Heart right ventricle (tissue), 16 donors: ENCODE data around the gene FAM89A. TPM values are rescaled to one million over a fixed set of nuclear protein-coding genes. Genes with fewer than 3 reads are reported as not detected.

ENCODE experiments used
- ATAC-seq, 8 donors: fragments of 200-7000 bp; cut with Tn5 transposase; one replicate each; pipeline ENCODE4 v1.9.1; 2020; ENCODE audit warnings: mild to moderate bottlenecking in 8 of 8, moderate library complexity in 8 of 8, moderate number of reproducible peaks in 1 of 8
- DNase-seq, 2 donors: peaks; one replicate each; pipeline ENCODE4 v3.0.0-alpha.2; 2020
- H3K27ac ChIP-seq, 10 donors: fragments of 200-600 bp; sonication (generic) in 2 of 10; one replicate each; pipeline versions ENCODE4 v1.5.0 to v1.8.0; 2020 to 2022; ENCODE audit warnings: mild to moderate bottlenecking in 3 of 10
- H3K27me3 ChIP-seq, 7 donors: fragments of 200-600 bp; one replicate each; pipeline ENCODE4 v1.8.0; 2021 to 2022; ENCODE audit warnings: mild to moderate bottlenecking in 2 of 7
- H3K36me3 ChIP-seq, 9 donors: fragments of 200-600 bp; sonication (generic) in 1 of 9; one replicate each; pipeline versions ENCODE4 v1.5.0 to v1.8.0; 2020 to 2022; ENCODE audit warnings: mild to moderate bottlenecking in 2 of 9
- H3K4me1 ChIP-seq, 9 donors: fragments of 200-600 bp; sonication (generic) in 1 of 9; one replicate each; pipeline versions ENCODE4 v1.5.0 to v1.8.0; 2020 to 2022; ENCODE audit warnings: mild to moderate bottlenecking in 4 of 9
- H3K4me3 ChIP-seq, 10 donors: fragments of 200-600 bp; sonication (generic) in 2 of 10; one replicate each; pipeline versions ENCODE4 v1.5.0 to v1.8.0; 2020 to 2022; ENCODE audit warnings: mild to moderate bottlenecking in 7 of 10, moderate library complexity in 2 of 10
- H3K9me3 ChIP-seq, 11 donors: fragments of 200-600 bp in 10 of 11; sonication (generic) in 2 of 11; one replicate each; pipeline versions ENCODE4 v1.5.0 to v1.8.0; 2013 to 2022; ENCODE audit warnings: mild to moderate bottlenecking in 2 of 11, control low read depth in 1 of 11, moderate library complexity in 1 of 11
- WGBS, 2 donors: extraction: QIAGEN DNeasy Blood & Tissue Kit; methylation state at CpG; one replicate each; pipeline ENCODE4 v1.1.7; 2013; ENCODE audit warnings: inconsistent platforms in 1 of 2; 5-methylcytosine and 5-hydroxymethylcytosine counted together
- intact Hi-C, 10 donors: fragments of 100-400 bp; cut with DNase I; formaldehyde crosslinking; loops; one replicate each; pipeline versions ENCODE4 v1.11.1 to v1.14.2; 2022
- polyA plus RNA-seq, 2 donors: library from polyadenylated mRNA; stranded (reverse); fragments of 200-250 nt; gene quantifications; one replicate each; pipeline ENCODE4 v1.2.3, GENCODE V29; 2013
- total RNA-seq, 10 donors: library from RNA; stranded (reverse); fragmentation: NEBNext Ultra II Directional in 3 of 10; extraction: Animal tissue kit (Norgen Biotek cat#: 25700) in 3 of 10; gene quantifications; one replicate each; pipeline versions ENCODE4 v1.2.1 to v1.2.4, GENCODE V29; 2021 to 2023
- TF ChIP-seq, protein P1 (sequence below), 9 donors: fragments of 200-600 bp; sonication (generic) in 2 of 9; IDR thresholded peaks; one replicate each; pipeline versions ENCODE4 v1.5.0 to v1.8.0; 2021 to 2022; ENCODE audit warnings: antibody characterized with exemption in 9 of 9, mild to moderate bottlenecking in 5 of 9, moderate library complexity in 1 of 9
- donor health status: Arrhythmogenic right ventricular cardiomyopathy.
- donor health status: ischemic (EF 13 %, LVEDD 7.1; RV severe dilation, severe dysfunction).
- donor health status: healthy with polysubstance abuse.
- donor health status: DM: no; HTN: yes; CAD: no.
- donor health status: DM: no; HTN: no; CAD: no.
- donor health status: ischemic (EF 25% LVEDD 6.9; RV normal size, moderate dysfunction).
- donor health status: ischemic (EF 25% LVEDD 5.7; RV mildly dilated, moderate dysfunction).
- donor health status: healthy.
- donor health status: DM: yes; HTN: yes; CAD: no.
- donor health status: Ischemic cardiomyopathy.
- donor health status: ischemic (EF 35%, LVEDD 5.7; RV mildly dilated, moderate dysfunction).
- donor health status: nonischemic (EF 11% LVEDD 7.7; RV severe dilation, severe dysfunction).
- donor health status: DM: yes; HTN: yes; CAD: no.
- donor health status: PGD.
- donor health status: ischemic (EF 29% LVEDD 5.4; RV normal size, mild dysfunction).
- donor health status: nonischemic (EF 23%, LVEDD 6.1; RV moderate dilation, normal function).

FAM89A gene
- total and polyA plus RNA-seq, 12 donors = 4.1 to 14.3 (median 5.3) TPM

- intact Hi-C loops = no loop called here
Observed at GRCh38 chr1:230994860-230995259, 45.2 kb downstream of the FAM89A start.

DNA sequence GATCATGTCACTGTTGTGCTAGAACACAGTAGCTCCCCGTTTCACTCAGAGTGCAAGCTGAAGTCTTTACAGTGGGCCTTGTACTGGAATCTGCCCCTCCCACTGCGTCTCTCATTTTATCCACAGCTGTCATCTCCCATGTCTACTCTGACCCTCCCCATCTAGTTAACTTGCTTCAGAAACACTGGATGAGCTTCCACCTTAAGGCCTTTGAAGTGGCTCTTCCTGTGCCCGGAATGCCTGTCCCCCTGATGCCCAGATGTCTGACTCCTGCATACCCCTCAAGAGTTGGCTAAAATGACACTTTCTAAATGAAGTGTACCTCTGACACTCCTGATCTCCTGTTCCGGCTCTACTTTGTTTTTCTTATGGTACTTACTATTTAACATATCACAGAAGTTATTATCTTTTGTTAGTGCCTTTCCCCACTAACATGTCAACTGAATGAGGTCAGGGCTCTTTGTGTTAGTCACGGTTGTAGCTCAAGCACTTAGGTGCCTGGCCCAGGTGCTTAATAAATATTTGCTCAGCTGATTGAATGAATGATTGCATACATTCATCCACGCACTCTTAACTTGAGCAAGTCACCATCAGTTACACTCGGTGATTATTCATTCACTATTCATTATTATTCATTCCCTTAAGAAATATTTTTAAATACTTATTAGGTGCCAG, 47.8 kb downstream of the FAM89A start:
- 68 to 75% methylated on average over 7 of the region's 7 CpGs for WGBS, 2 donors
- TF ChIP-seq, protein P1, sequence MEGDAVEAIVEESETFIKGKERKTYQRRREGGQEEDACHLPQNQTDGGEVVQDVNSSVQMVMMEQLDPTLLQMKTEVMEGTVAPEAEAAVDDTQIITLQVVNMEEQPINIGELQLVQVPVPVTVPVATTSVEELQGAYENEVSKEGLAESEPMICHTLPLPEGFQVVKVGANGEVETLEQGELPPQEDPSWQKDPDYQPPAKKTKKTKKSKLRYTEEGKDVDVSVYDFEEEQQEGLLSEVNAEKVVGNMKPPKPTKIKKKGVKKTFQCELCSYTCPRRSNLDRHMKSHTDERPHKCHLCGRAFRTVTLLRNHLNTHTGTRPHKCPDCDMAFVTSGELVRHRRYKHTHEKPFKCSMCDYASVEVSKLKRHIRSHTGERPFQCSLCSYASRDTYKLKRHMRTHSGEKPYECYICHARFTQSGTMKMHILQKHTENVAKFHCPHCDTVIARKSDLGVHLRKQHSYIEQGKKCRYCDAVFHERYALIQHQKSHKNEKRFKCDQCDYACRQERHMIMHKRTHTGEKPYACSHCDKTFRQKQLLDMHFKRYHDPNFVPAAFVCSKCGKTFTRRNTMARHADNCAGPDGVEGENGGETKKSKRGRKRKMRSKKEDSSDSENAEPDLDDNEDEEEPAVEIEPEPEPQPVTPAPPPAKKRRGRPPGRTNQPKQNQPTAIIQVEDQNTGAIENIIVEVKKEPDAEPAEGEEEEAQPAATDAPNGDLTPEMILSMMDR (IDR thresholded peaks at IDR 0.05) = no peak
- ATAC-seq = no peak
- intact Hi-C loops = no loop called here
- Histone ChIP-seq H3K27me3 (no peaks in the 10 kb centered on the region), H3K27ac (no peak overlapping the region), H3K4me3 (no peak overlapping the region), H3K36me3 (peaks cover 0 to 87% (median 45%) of the 10 kb centered on the region in 9 donors), H3K4me1 (peaks cover 0 to 10% (median 0%) of the 10 kb centered on the region in 9 donors), H3K9me3 (no peaks in the 10 kb centered on the region)
- no peak for DNase-seq

More at GRCh38 chr1:230994860-230995259, 45.2 kb downstream of the FAM89A start:
- Histone ChIP-seq H3K27me3 (no peaks in the 10 kb centered on the region), H3K4me1 (peaks cover 0 to 10% (median 0%) of the 10 kb centered on the region in 9 donors), H3K9me3 (no peaks in the 10 kb centered on the region), H3K27ac (no peak overlapping the region), H3K4me3 (no peak overlapping the region), H3K36me3 (peaks cover 0 to 97% (median 71%) of the 10 kb centered on the region in 9 donors)
- DNase-seq (no peak), ATAC-seq (no peak)
- TF ChIP-seq, protein P1 (IDR thresholded peaks at IDR 0.05) = no peak
- 95 to 97% methylated on average over 1 of the region's 1 CpG for WGBS, 2 donors

GRCh38 chr1:230987448-230987847, 52.6 kb downstream of the FAM89A start:
- Histone ChIP-seq H3K9me3 (no peaks in the 10 kb centered on the region), H3K36me3 (peaks cover 0 to 66% (median 21%) of the 10 kb centered on the region in 9 donors), H3K4me1 (peaks cover 0 to 10% (median 0%) of the 10 kb centered on the region in 9 donors), H3K4me3 (no peak overlapping the region), H3K27ac (no peak overlapping the region), H3K27me3 (no peaks in the 10 kb centered on the region)
- intact Hi-C loops = loop anchor here in 1 of 10 donors (10.0 kb wide), 1 partner anchor 183 kb away; no protein-coding TSS in a partner anchor
- WGBS, 2 donors = 96 to 99% methylated on average over 3 of the region's 3 CpGs
- TF ChIP-seq, protein P1 (IDR thresholded peaks at IDR 0.05) = no peak
- no peak for DNase-seq
- no peak for ATAC-seq

- no peaks in the 10 kb centered on the region for H3K9me3 ChIP-seq
- intact Hi-C loops = loop anchor here in 1 of 10 donors (10.0 kb wide), 1 partner anchor 182 kb away; no protein-coding TSS in a partner anchor
- peaks cover 0 to 66% (median 16%) of the 10 kb centered on the region in 9 donors for H3K36me3 ChIP-seq
- no peak overlapping the region for H3K27ac ChIP-seq
- peaks cover 0 to 10% (median 0%) of the 10 kb centered on the region in 9 donors for H3K4me1 ChIP-seq
- no peak for DNase-seq
- ATAC-seq = no peak
- TF ChIP-seq, protein P1 (IDR thresholded peaks at IDR 0.05) = no peak
- 84 to 90% methylated on average over 7 of the region's 7 CpGs for WGBS, 2 donors
- no peak overlapping the region for H3K4me3 ChIP-seq
- H3K27me3 ChIP-seq = no peaks in the 10 kb centered on the region
Observed at GRCh38 chr1:230986976-230987375, 53.1 kb downstream of the FAM89A start.
